Measurements from ENCODE around the gene CACNA1I.

The CACNA1I gene

GRCh38 chr22:39627208-39627607, 56.7 kb downstream of the CACNA1I start:
- DNase-seq: no peak

GRCh38 chr22:39627865-39628562, 57.5 kb downstream of the CACNA1I start:
- no peak for DNase-seq

- no peak for DNase-seq
These were observed 58.1 kb downstream of the CACNA1I start for GRCh38 chr22:39628563-39629080.

- DNase-seq: no peak
These were observed 59.3 kb downstream of the CACNA1I start for GRCh38 chr22:39629851-39630250.

- DNase-seq: no peak
These were observed 60.2 kb downstream of the CACNA1I start for GRCh38 chr22:39630721-39631120.

- no peak for DNase-seq
These were observed 61.1 kb downstream of the CACNA1I start for GRCh38 chr22:39631381-39632286.

GRCh38 chr22:39634530-39635405, 64.2 kb downstream of the CACNA1I start:
- DNase-seq: peak; percentile 71

GRCh38 chr22:39635719-39636118, 65.2 kb downstream of the CACNA1I start:
- no peak for DNase-seq

- no peak for DNase-seq
These were observed 68.4 kb downstream of the CACNA1I start for GRCh38 chr22:39638958-39639357.

- DNase-seq: no peak
These were observed 71.2 kb downstream of the CACNA1I start for GRCh38 chr22:39641660-39642310.

- DNase-seq: no peak
These were observed 72.9 kb downstream of the CACNA1I start for GRCh38 chr22:39643311-39644083.

GRCh38 chr22:39645532-39645931, 75.0 kb downstream of the CACNA1I start:
- no peak for DNase-seq

- DNase-seq: no peak
These were observed 76.0 kb downstream of the CACNA1I start for GRCh38 chr22:39646398-39647063.

- DNase-seq: no peak
These were observed 77.5 kb downstream of the CACNA1I start for GRCh38 chr22:39647836-39648629.

- no peak for DNase-seq
These were observed 78.0 kb downstream of the CACNA1I start for GRCh38 chr22:39648630-39648950.

GRCh38 chr22:39649500-39650089, 79.0 kb downstream of the CACNA1I start:
- no peak for DNase-seq

GRCh38 chr22:39651053-39651996, 80.8 kb downstream of the CACNA1I start:
- no peak for DNase-seq

- DNase-seq: no peak
These were observed 82.6 kb downstream of the CACNA1I start for GRCh38 chr22:39652990-39653786.
